Central memory CD8-positive, alpha-beta T cell (primary cell): Measurements from ENCODE around the gene AGAP9.
A peak's percentile ranks its signal among the peaks of the same experiment; 100 is the strongest.
"Not testable (repeated sequence)": the region's sequence is repeated elsewhere in the genome, so short reads cannot be mapped to it uniquely, and the experiment has no call there.

Source experiments
- ATAC-seq: fragments of 150-1000 bp; cut with Tn5 transposase; replicated peaks from 2 replicates; pipeline ENCODE4 v1.10.0; 2022; ENCODE audit warnings: mild to moderate bottlenecking, moderate FRiP score, moderate number of reproducible peaks; ENCODE audit not compliant: poor library complexity, severe bottlenecking; ENCODE audit errors: extremely low read depth
- DNase-seq, 2 donors: peaks; one replicate each; pipeline ENCODE4 v3.0.0; 2021; ENCODE audit warnings: low spot score in 2 of 2
- H3K27ac Mint-ChIP-seq: one replicate; pipeline ENCODE4 v1.8.0; 2022; ENCODE audit warnings: low read depth, mild to moderate bottlenecking, moderate library complexity, mixed read lengths
- H3K27me3 Mint-ChIP-seq: one replicate; pipeline ENCODE4 v1.8.0; 2022; ENCODE audit warnings: mixed read lengths
- H3K36me3 Mint-ChIP-seq: one replicate; pipeline ENCODE4 v1.8.0; 2022; ENCODE audit warnings: mild to moderate bottlenecking, moderate library complexity, mixed read lengths; ENCODE audit not compliant: insufficient read depth
- H3K4me1 Mint-ChIP-seq: one replicate; pipeline ENCODE4 v1.8.0; 2022; ENCODE audit warnings: mixed read lengths
- H3K4me3 Mint-ChIP-seq: one replicate; pipeline ENCODE4 v1.8.0; 2022; ENCODE audit warnings: mild to moderate bottlenecking, moderate library complexity, mixed read lengths
- H3K9me3 Mint-ChIP-seq: one replicate; pipeline ENCODE4 v1.8.0; 2022; ENCODE audit warnings: mixed read lengths

Gene AGAP9

GRCh38 chr10:47523475-47523874 lies at the start of gene AGAP9:
Gene AGAP9 (minus strand): TSS chr10:47523638. CDS start chr10:47523526, 112 bp downstream.
- H3K9me3 Mint-ChIP-seq, H3K36me3 Mint-ChIP-seq: not testable (repeated sequence)

GRCh38 chr10:47571138-47571912 lies 47.9 kb upstream of the AGAP9 start:
- not testable (repeated sequence) for H3K9me3 Mint-ChIP-seq, H3K36me3 Mint-ChIP-seq, H3K27ac Mint-ChIP-seq, H3K4me1 Mint-ChIP-seq, H3K4me3 Mint-ChIP-seq, ATAC-seq, DNase-seq, H3K27me3 Mint-ChIP-seq

More at GRCh38 chr10:47523475-47523874, at the start of gene AGAP9:
- H3K4me3 Mint-ChIP-seq, H3K27me3 Mint-ChIP-seq, H3K4me1 Mint-ChIP-seq, DNase-seq, ATAC-seq, H3K27ac Mint-ChIP-seq: not testable (repeated sequence)

GRCh38 chr10:47566757-47567156 lies 43.3 kb upstream of the AGAP9 start:
- DNase-seq, ATAC-seq, H3K4me3 Mint-ChIP-seq, H3K36me3 Mint-ChIP-seq, H3K4me1 Mint-ChIP-seq, H3K9me3 Mint-ChIP-seq, H3K27ac Mint-ChIP-seq, H3K27me3 Mint-ChIP-seq: not testable (repeated sequence)

- H3K27ac Mint-ChIP-seq, H3K4me3 Mint-ChIP-seq, H3K9me3 Mint-ChIP-seq, DNase-seq, H3K27me3 Mint-ChIP-seq, H3K36me3 Mint-ChIP-seq, H3K4me1 Mint-ChIP-seq: not testable (repeated sequence)
- ATAC-seq, result peak; percentile 27
These were observed 42.8 kb upstream of the AGAP9 start for GRCh38 chr10:47566108-47566699.

GRCh38 chr10:47565517-47565920 lies 42.1 kb upstream of the AGAP9 start:
- not testable (repeated sequence) for DNase-seq, H3K27ac Mint-ChIP-seq, H3K9me3 Mint-ChIP-seq, H3K4me1 Mint-ChIP-seq, H3K36me3 Mint-ChIP-seq, H3K4me3 Mint-ChIP-seq, H3K27me3 Mint-ChIP-seq, ATAC-seq

GRCh38 chr10:47564953-47565352 lies 41.5 kb upstream of the AGAP9 start:
- not testable (repeated sequence) for H3K4me3 Mint-ChIP-seq, DNase-seq, H3K27ac Mint-ChIP-seq, H3K9me3 Mint-ChIP-seq, ATAC-seq, H3K36me3 Mint-ChIP-seq, H3K27me3 Mint-ChIP-seq, H3K4me1 Mint-ChIP-seq

- not testable (repeated sequence) for H3K27me3 Mint-ChIP-seq, H3K27ac Mint-ChIP-seq, DNase-seq, ATAC-seq, H3K4me3 Mint-ChIP-seq, H3K4me1 Mint-ChIP-seq, H3K36me3 Mint-ChIP-seq, H3K9me3 Mint-ChIP-seq
These were observed 40.9 kb upstream of the AGAP9 start for GRCh38 chr10:47564318-47564717.

GRCh38 chr10:47560452-47560851 lies 37.0 kb upstream of the AGAP9 start:
- H3K27me3 Mint-ChIP-seq, H3K36me3 Mint-ChIP-seq, H3K9me3 Mint-ChIP-seq, H3K27ac Mint-ChIP-seq, H3K4me1 Mint-ChIP-seq, ATAC-seq, DNase-seq, H3K4me3 Mint-ChIP-seq: not testable (repeated sequence)

GRCh38 chr10:47559718-47560308 lies 36.4 kb upstream of the AGAP9 start:
- H3K9me3 Mint-ChIP-seq, H3K4me1 Mint-ChIP-seq, ATAC-seq, H3K27ac Mint-ChIP-seq, DNase-seq, H3K27me3 Mint-ChIP-seq, H3K4me3 Mint-ChIP-seq, H3K36me3 Mint-ChIP-seq: not testable (repeated sequence)

- H3K9me3 Mint-ChIP-seq, H3K36me3 Mint-ChIP-seq, H3K27ac Mint-ChIP-seq, ATAC-seq, DNase-seq, H3K4me3 Mint-ChIP-seq, H3K27me3 Mint-ChIP-seq: not testable (repeated sequence)
- H3K4me1 Mint-ChIP-seq, result peaks cover 10% of the 10 kb centered on the region
These were observed 34.7 kb upstream of the AGAP9 start for GRCh38 chr10:47558109-47558508.

GRCh38 chr10:47557616-47558015 lies 34.2 kb upstream of the AGAP9 start:
- H3K9me3 Mint-ChIP-seq, ATAC-seq, H3K4me3 Mint-ChIP-seq, H3K27ac Mint-ChIP-seq, DNase-seq, H3K36me3 Mint-ChIP-seq, H3K27me3 Mint-ChIP-seq: not testable (repeated sequence)
- peaks cover 15% of the 10 kb centered on the region for H3K4me1 Mint-ChIP-seq

- ATAC-seq, H3K27me3 Mint-ChIP-seq, H3K27ac Mint-ChIP-seq, DNase-seq, H3K36me3 Mint-ChIP-seq, H3K9me3 Mint-ChIP-seq: not testable (repeated sequence)
- peaks cover 17% of the 10 kb centered on the region for H3K4me1 Mint-ChIP-seq
- peak overlapping the region; percentile 36 for H3K4me3 Mint-ChIP-seq
These were observed 31.9 kb upstream of the AGAP9 start for GRCh38 chr10:47555334-47555733.

GRCh38 chr10:47554552-47554951 lies 31.1 kb upstream of the AGAP9 start:
- not testable (repeated sequence) for H3K9me3 Mint-ChIP-seq, ATAC-seq, H3K36me3 Mint-ChIP-seq, DNase-seq, H3K27ac Mint-ChIP-seq, H3K27me3 Mint-ChIP-seq
- Mint-ChIP-seq H3K4me1 (peaks cover 17% of the 10 kb centered on the region), H3K4me3 (peak overlapping the region; percentile 36)
